Measurements from ENCODE around the gene LRP1B. TPM values are rescaled to one million over a fixed set of nuclear protein-coding genes. Genes with fewer than 3 reads are reported as not detected.

LRP1B gene
- total RNA-seq, 2 donors from 2014 or later = 0.79 to 1.8 TPM

GRCh38 chr2:141796449-141796848, 334.4 kb downstream of the LRP1B start:
- Mint-ChIP-seq H3K9me3 (no peaks in the 10 kb centered on the region), H3K36me3 (ENCODE audit: low read depth) (no peaks in the 10 kb centered on the region), H3K4me3 (no peak overlapping the region), H3K27ac (no peak overlapping the region), H3K4me1 (peaks cover 4% of the 10 kb centered on the region), H3K27me3 (ENCODE audit: insufficient read depth) (no peaks in the 10 kb centered on the region)
- Histone ChIP-seq H3K4me3 (ENCODE audit: low read length) (no peak overlapping the region), H3K9me3 (ENCODE audit: control insufficient read depth, low read length) (no peaks in the 10 kb centered on the region), H3K4me1 (ENCODE audit: control insufficient read depth, insufficient read depth, low read length) (no peaks in the 10 kb centered on the region), H3K36me3 (ENCODE audit: control insufficient read depth, insufficient read depth, low read length) (no peaks in the 10 kb centered on the region), H3K9ac (ENCODE audit: extremely low read depth, low read length, poor library complexity, severe bottlenecking) (no peak overlapping the region), H3K27me3 (ENCODE audit: control insufficient read depth, insufficient read depth, low read length, poor library complexity, severe bottlenecking) (no peaks in the 10 kb centered on the region), H3K27ac (ENCODE audit: low read depth, low read length) (no peak overlapping the region)
- no peak for DNase-seq
- TF ChIP-seq, protein P1, sequence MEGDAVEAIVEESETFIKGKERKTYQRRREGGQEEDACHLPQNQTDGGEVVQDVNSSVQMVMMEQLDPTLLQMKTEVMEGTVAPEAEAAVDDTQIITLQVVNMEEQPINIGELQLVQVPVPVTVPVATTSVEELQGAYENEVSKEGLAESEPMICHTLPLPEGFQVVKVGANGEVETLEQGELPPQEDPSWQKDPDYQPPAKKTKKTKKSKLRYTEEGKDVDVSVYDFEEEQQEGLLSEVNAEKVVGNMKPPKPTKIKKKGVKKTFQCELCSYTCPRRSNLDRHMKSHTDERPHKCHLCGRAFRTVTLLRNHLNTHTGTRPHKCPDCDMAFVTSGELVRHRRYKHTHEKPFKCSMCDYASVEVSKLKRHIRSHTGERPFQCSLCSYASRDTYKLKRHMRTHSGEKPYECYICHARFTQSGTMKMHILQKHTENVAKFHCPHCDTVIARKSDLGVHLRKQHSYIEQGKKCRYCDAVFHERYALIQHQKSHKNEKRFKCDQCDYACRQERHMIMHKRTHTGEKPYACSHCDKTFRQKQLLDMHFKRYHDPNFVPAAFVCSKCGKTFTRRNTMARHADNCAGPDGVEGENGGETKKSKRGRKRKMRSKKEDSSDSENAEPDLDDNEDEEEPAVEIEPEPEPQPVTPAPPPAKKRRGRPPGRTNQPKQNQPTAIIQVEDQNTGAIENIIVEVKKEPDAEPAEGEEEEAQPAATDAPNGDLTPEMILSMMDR (conservative IDR thresholded peaks at IDR 0.05) = no peak

- no peak overlapping the region for H3K4me3 Mint-ChIP-seq
- no peaks in the 10 kb centered on the region for H3K4me1 Mint-ChIP-seq
- no peak overlapping the region for H3K27ac Mint-ChIP-seq
- H3K27me3 Mint-ChIP-seq (ENCODE audit: insufficient read depth) = no peaks in the 10 kb centered on the region
- Histone ChIP-seq H3K4me1 (ENCODE audit: control insufficient read depth, insufficient read depth, low read length) (no peaks in the 10 kb centered on the region), H3K36me3 (ENCODE audit: control insufficient read depth, insufficient read depth, low read length) (no peaks in the 10 kb centered on the region), H3K4me3 (ENCODE audit: low read length) (no peak overlapping the region), H3K27me3 (ENCODE audit: control insufficient read depth, insufficient read depth, low read length, poor library complexity, severe bottlenecking) (no peaks in the 10 kb centered on the region), H3K9me3 (ENCODE audit: control insufficient read depth, low read length) (no peaks in the 10 kb centered on the region), H3K9ac (ENCODE audit: extremely low read depth, low read length, poor library complexity, severe bottlenecking) (no peak overlapping the region), H3K27ac (ENCODE audit: low read depth, low read length) (no peak overlapping the region)
- H3K36me3 Mint-ChIP-seq (ENCODE audit: low read depth) = no peaks in the 10 kb centered on the region
- DNase-seq = no peak
- TF ChIP-seq, protein P1 (conservative IDR thresholded peaks at IDR 0.05) = no peak
- WGBS, 2 experiments (ENCODE audit: insufficient coverage in 1 of 2, insufficient read length in 1 of 2) = 80 to 93% methylated on average over 1 to 2 of the region's 2 CpGs
- H3K9me3 Mint-ChIP-seq = no peaks in the 10 kb centered on the region
Observed at GRCh38 chr2:141791521-141791920, 339.3 kb downstream of the LRP1B start.

- Mint-ChIP-seq H3K27ac (no peak overlapping the region), H3K36me3 (ENCODE audit: low read depth) (no peaks in the 10 kb centered on the region), H3K9me3 (no peaks in the 10 kb centered on the region), H3K4me1 (no peaks in the 10 kb centered on the region), H3K4me3 (no peak overlapping the region), H3K27me3 (ENCODE audit: insufficient read depth) (no peaks in the 10 kb centered on the region)
- no peak overlapping the region for H3K27ac ChIP-seq (ENCODE audit: low read depth, low read length)
- no peaks in the 10 kb centered on the region for H3K9me3 ChIP-seq (ENCODE audit: control insufficient read depth, low read length)
- H3K4me3 ChIP-seq (ENCODE audit: low read length) = no peak overlapping the region
- WGBS, 2 experiments (ENCODE audit: insufficient coverage in 1 of 2, insufficient read length in 1 of 2) = no CpG with 5 or more reads among the region's 1 CpG
- DNase-seq = no peak
- H3K9ac ChIP-seq (ENCODE audit: extremely low read depth, low read length, poor library complexity, severe bottlenecking) = no peak overlapping the region
- no peaks in the 10 kb centered on the region for H3K4me1 ChIP-seq (ENCODE audit: control insufficient read depth, insufficient read depth, low read length)
- no peaks in the 10 kb centered on the region for H3K36me3 ChIP-seq (ENCODE audit: control insufficient read depth, insufficient read depth, low read length)
- H3K27me3 ChIP-seq (ENCODE audit: control insufficient read depth, insufficient read depth, low read length, poor library complexity, severe bottlenecking) = no peaks in the 10 kb centered on the region
- TF ChIP-seq, protein P1 (conservative IDR thresholded peaks at IDR 0.05) = no peak
Observed at GRCh38 chr2:141782574-141782973, 348.2 kb downstream of the LRP1B start.
